Naive thymus-derived CD4-positive, alpha-beta T cell (primary cell): ENCODE results near the gene OXGR1. TPM values are rescaled to one million over a fixed set of nuclear protein-coding genes. Genes with fewer than 3 reads are reported as not detected.
"Not testable (repeated sequence)": the region's sequence is repeated elsewhere in the genome, so short reads cannot be mapped to it uniquely, and the experiment has no call there.

Experiments
- ATAC-seq: fragments of 150-1000 bp; cut with Tn5 transposase; 2 replicates; pipeline ENCODE4 v1.10.0; 2021; ENCODE audit warnings: mild to moderate bottlenecking, moderate library complexity
- CTCF ChIA-PET: fragments of 350-600 bp; sonication (Branson Sonifier 250); formaldehyde crosslinking; loops from one replicate; lab custom pipeline; 2021; ENCODE audit warnings: antibody characterized with exemption; lab: Charles Lee
- POLR2A ChIA-PET: fragments of 350-600 bp; sonication (Branson Sonifier 250); formaldehyde crosslinking; loops from one replicate; lab custom pipeline; 2021; ENCODE audit warnings: antibody characterized with exemption, inconsistent platforms; lab: Charles Lee
- DNase-seq, 9 donors: peaks; one replicate each; pipeline versions ENCODE4 v3.0.0 to v3.0.0-alpha.2; 2020 to 2022; ENCODE audit warnings: mixed read lengths in 1 of 9
- H3K27ac ChIP-seq: one replicate; pipeline ENCODE4 v1.7.0; 2013; ENCODE audit warnings: mild to moderate bottlenecking, low read depth, low read length, moderate library complexity
- H3K27me3 ChIP-seq, 2 donors: one replicate each; pipeline ENCODE4 v1.7.0; 2013; ENCODE audit warnings: low read length in 2 of 2, mild to moderate bottlenecking in 2 of 2, moderate library complexity in 2 of 2; ENCODE audit not compliant: control insufficient read depth in 2 of 2, insufficient read depth in 2 of 2
- H3K36me3 ChIP-seq, 3 experiments: 1 replicate in 2 of 3; 2 replicates in 1 of 3; pipeline ENCODE4 v1.7.0; 2013; ENCODE audit warnings: low read length in 3 of 3, mild to moderate bottlenecking in 3 of 3, moderate library complexity in 1 of 3; ENCODE audit not compliant: insufficient read depth in 3 of 3, control insufficient read depth in 2 of 3
- H3K4me1 ChIP-seq, 2 donors: one replicate each; pipeline ENCODE4 v1.7.0; 2013; ENCODE audit warnings: low read length in 2 of 2, mild to moderate bottlenecking in 2 of 2, moderate library complexity in 1 of 2; ENCODE audit not compliant: control insufficient read depth in 2 of 2, insufficient read depth in 2 of 2
- H3K4me3 ChIP-seq: 2 replicates; pipeline ENCODE4 v1.7.0; 2013; ENCODE audit warnings: mild to moderate bottlenecking, low read length
- H3K9me3 ChIP-seq, 3 experiments: 1 replicate in 2 of 3; 2 replicates in 1 of 3; pipeline ENCODE4 v1.7.0; 2013; ENCODE audit warnings: low read length in 3 of 3; ENCODE audit not compliant: control insufficient read depth in 2 of 3
- H3K27ac Mint-ChIP-seq, 9 donors: one replicate each; pipeline ENCODE4 v1.8.0; 2020 to 2022; ENCODE audit warnings: mixed read lengths in 9 of 9, mild to moderate bottlenecking in 8 of 9, moderate library complexity in 5 of 9, inconsistent platforms in 2 of 9
- H3K27me3 Mint-ChIP-seq, 5 donors: one replicate each; pipeline ENCODE4 v1.8.0; 2021 to 2022; ENCODE audit warnings: mixed read lengths in 5 of 5, mild to moderate bottlenecking in 1 of 5
- H3K36me3 Mint-ChIP-seq, 5 donors: one replicate each; pipeline ENCODE4 v1.8.0; 2020 to 2022; ENCODE audit warnings: mixed read lengths in 5 of 5, mild to moderate bottlenecking in 3 of 5, inconsistent platforms in 1 of 5
- H3K4me1 Mint-ChIP-seq, 7 donors: one replicate each; pipeline ENCODE4 v1.8.0; 2020 to 2022; ENCODE audit warnings: mixed read lengths in 7 of 7, mild to moderate bottlenecking in 3 of 7, inconsistent platforms in 1 of 7
- H3K4me3 Mint-ChIP-seq, 10 donors: one replicate each; pipeline ENCODE4 v1.8.0; 2020 to 2022; ENCODE audit warnings: mild to moderate bottlenecking in 10 of 10, mixed read lengths in 10 of 10, moderate library complexity in 6 of 10, inconsistent platforms in 2 of 10
- H3K9me3 Mint-ChIP-seq, 11 donors: one replicate each; pipeline ENCODE4 v1.8.0; 2020 to 2022; ENCODE audit warnings: mixed read lengths in 11 of 11, mild to moderate bottlenecking in 4 of 11, inconsistent platforms in 1 of 11, moderate library complexity in 1 of 11
- intact Hi-C, 2 donors: fragments of 100-400 bp; cut with micrococcal nuclease; formaldehyde crosslinking; loops; one replicate each; pipeline ENCODE4 v1.15.1; 2023
- polyA plus RNA-seq, 2 donors: library from polyadenylated mRNA; unstranded; fragments of 300-500 nt; fragmentation: Illumina TruSeq; gene quantifications; one replicate each; pipeline ENCODE4 v1.2.3, GENCODE V29; 2021
- total RNA-seq, 6 experiments: library from RNA in 5 of 6; stranded (reverse) in 5 of 6; gene quantifications; 1 replicate in 5 of 6; 2 replicates in 1 of 6; pipeline ENCODE4 v1.2.3 and lab custom pipeline; 2021 to 2026

OXGR1 gene
- total and polyA plus RNA-seq, 7 experiments from 2014 or later, result not detected

DNA sequence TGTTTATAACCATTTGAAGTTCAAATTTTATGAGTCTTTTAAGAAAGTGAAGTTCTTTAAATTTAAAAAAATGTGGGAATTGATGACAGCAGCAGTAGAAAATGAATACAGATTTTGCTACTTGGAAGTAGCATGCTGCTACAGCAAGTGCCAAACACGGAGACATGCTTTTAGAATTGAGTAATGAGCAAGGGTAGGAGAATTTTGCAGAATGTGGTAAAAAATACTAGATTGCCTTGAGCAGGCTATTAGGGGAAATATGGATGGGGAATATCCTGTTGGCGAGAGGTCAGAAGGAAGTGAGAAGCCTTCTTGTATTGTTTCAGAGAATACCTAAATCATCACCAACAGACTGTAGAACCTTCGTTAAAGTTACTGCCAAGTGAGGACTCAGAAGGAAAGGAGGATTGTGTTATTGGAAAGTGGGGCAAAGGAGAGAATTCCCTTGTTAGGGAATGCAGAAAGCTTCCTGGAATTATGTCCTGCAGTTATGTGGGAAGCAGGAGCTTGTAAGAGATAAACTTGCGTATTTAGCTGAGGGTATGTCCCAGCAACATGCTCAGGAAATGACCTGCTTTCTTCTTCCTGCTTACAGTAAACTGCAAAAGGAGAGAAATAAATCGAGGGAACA is 32.4 kb upstream of the OXGR1 start:
- no peak overlapping the region for H3K27ac ChIP-seq
- H3K27ac Mint-ChIP-seq, result no peak overlapping the region
- no peak overlapping the region for H3K4me3 ChIP-seq
- peaks cover 9 to 47% (median 42%) of the 10 kb centered on the region in 5 donors for H3K27me3 Mint-ChIP-seq
- ChIA-PET CTCF (no interaction called here), POLR2A (interaction anchor here (0.5 kb wide), 1 partner anchor 1350 kb away, joined by 5 read pairs; the partner anchor contains the start of gene DNAJC3)
- H3K9me3 ChIP-seq, result no peaks in the 10 kb centered on the region
- H3K4me1 Mint-ChIP-seq, result peaks cover 0 to 2% (median 0%) of the 10 kb centered on the region in 7 donors
- no peak for ATAC-seq
- no peak for DNase-seq
- intact Hi-C loops, result loop anchor here in 1 of 2 donors (10.0 kb wide), 1 partner anchor 938 kb away; no protein-coding TSS in a partner anchor
- H3K36me3 ChIP-seq, result no peaks in the 10 kb centered on the region
- no peaks in the 10 kb centered on the region for H3K4me1 ChIP-seq
- H3K36me3 Mint-ChIP-seq, result no peaks in the 10 kb centered on the region
- H3K9me3 Mint-ChIP-seq, result peaks cover 0 to 2% (median 0%) of the 10 kb centered on the region in 11 donors
- no peak overlapping the region for H3K4me3 Mint-ChIP-seq
- H3K27me3 ChIP-seq, result no peaks in the 10 kb centered on the region

DNA sequence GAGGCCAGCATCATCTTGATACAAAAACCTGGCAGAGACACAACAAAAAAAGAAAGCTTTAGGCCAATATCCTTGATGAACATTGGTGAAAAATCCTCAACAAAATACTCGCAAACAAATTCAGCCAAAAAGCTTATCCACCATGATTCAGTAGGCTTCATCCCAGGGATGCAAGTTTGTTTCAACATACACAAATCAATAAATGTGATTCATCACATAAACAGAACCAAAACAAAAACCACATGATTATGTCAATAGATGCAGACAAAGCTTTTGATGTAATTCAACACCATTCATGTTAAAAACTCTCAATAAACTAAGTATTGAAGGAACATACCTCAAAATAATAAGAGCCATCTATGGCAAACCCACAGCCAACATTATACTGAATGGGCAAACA is 29.5 kb upstream of the OXGR1 start:
- H3K9me3 ChIP-seq, result not testable (repeated sequence)
- H3K27me3 Mint-ChIP-seq, result peaks cover 22 to 57% (median 45%) of the 10 kb centered on the region in 5 donors

DNA sequence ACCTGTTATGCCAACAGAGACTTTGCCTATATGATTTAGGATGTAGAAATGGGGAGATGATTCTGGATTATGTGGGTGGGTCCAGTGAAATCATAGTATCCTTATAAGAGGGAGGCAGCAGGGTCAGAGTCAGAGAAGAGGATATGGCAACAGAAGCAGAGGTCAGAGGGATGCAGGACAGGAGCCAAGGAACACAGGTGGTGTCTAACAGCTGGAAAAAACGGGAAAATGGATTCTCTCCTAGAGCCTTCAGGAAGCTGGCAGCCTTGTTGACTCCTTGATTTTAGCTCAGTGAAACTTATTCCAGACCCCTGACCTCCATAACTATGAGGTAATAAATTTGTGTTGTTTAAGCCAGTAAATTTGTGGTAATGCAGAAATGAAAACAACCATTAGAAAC is 28.8 kb upstream of the OXGR1 start:
- H3K9me3 Mint-ChIP-seq, result peaks cover 0 to 2% (median 0%) of the 10 kb centered on the region in 11 donors
- Histone ChIP-seq H3K4me1 (no peaks in the 10 kb centered on the region), H3K27me3 (no peaks in the 10 kb centered on the region), H3K4me3 (no peak overlapping the region), H3K9me3 (no peaks in the 10 kb centered on the region), H3K36me3 (no peaks in the 10 kb centered on the region), H3K27ac (no peak overlapping the region)
- POLR2A ChIA-PET, result no interaction called here
- intact Hi-C loops, result loop anchor here in 1 of 2 donors (10.0 kb wide), 1 partner anchor 942 kb away; no protein-coding TSS in a partner anchor
- no peak for DNase-seq
- H3K4me1 Mint-ChIP-seq, result peaks cover 0 to 1% (median 0%) of the 10 kb centered on the region in 7 donors
- ATAC-seq, result no peak
- no peak overlapping the region for H3K27ac Mint-ChIP-seq
- H3K4me3 Mint-ChIP-seq, result no peak overlapping the region
- peaks cover 22 to 53% (median 42%) of the 10 kb centered on the region in 5 donors for H3K27me3 Mint-ChIP-seq
- CTCF ChIA-PET, result no interaction called here
- H3K36me3 Mint-ChIP-seq, result no peaks in the 10 kb centered on the region

More for the DNA sequence above, 29.5 kb upstream of the OXGR1 start:
- intact Hi-C loops, result loop anchor here in 1 of 2 donors (10.0 kb wide), 1 partner anchor 941 kb away; no protein-coding TSS in a partner anchor
- POLR2A ChIA-PET, H3K9me3 Mint-ChIP-seq, H3K4me1 ChIP-seq, H3K4me3 Mint-ChIP-seq, H3K27ac Mint-ChIP-seq, H3K36me3 ChIP-seq, CTCF ChIA-PET, H3K4me3 ChIP-seq, H3K4me1 Mint-ChIP-seq, H3K27ac ChIP-seq, ATAC-seq, H3K36me3 Mint-ChIP-seq, H3K27me3 ChIP-seq, DNase-seq: not testable (repeated sequence)

DNA sequence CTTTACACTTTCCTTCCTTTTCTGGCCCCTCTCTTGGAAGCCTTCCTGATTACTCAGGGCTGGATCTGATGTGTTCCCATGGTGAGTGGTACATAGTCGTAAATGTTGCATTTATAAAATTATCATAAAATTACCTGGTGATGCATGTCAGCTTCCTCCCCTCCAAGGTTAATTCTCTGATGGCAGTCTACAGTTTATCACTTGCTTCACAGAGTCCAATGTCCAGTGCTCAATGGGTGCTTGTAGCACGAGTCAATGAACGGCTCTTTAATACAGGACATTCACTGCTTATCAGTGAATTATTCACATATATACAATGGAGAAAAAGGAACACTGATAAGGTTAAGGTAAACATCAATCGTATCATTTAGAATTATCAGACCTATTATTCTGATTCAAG is 27.0 kb upstream of the OXGR1 start:
- no peaks in the 10 kb centered on the region for H3K4me1 ChIP-seq
- no peak overlapping the region for H3K4me3 ChIP-seq
- Mint-ChIP-seq H3K4me3 (no peak overlapping the region), H3K36me3 (no peaks in the 10 kb centered on the region), H3K9me3 (peaks cover 0 to 2% (median 0%) of the 10 kb centered on the region in 11 donors), H3K27me3 (peaks cover 19 to 59% (median 39%) of the 10 kb centered on the region in 5 donors), H3K4me1 (peaks cover 0 to 1% (median 0%) of the 10 kb centered on the region in 7 donors), H3K27ac (no peak overlapping the region)
- H3K27me3 ChIP-seq, result no peaks in the 10 kb centered on the region
- no peak for DNase-seq
- H3K36me3 ChIP-seq, result no peaks in the 10 kb centered on the region
- no peak overlapping the region for H3K27ac ChIP-seq
- ChIA-PET CTCF (no interaction called here), POLR2A (no interaction called here)
- ATAC-seq, result no peak
- no peaks in the 10 kb centered on the region for H3K9me3 ChIP-seq
- intact Hi-C loops, result loop anchor here in 1 of 2 donors (10.0 kb wide), 1 partner anchor 944 kb away; no protein-coding TSS in a partner anchor

DNA sequence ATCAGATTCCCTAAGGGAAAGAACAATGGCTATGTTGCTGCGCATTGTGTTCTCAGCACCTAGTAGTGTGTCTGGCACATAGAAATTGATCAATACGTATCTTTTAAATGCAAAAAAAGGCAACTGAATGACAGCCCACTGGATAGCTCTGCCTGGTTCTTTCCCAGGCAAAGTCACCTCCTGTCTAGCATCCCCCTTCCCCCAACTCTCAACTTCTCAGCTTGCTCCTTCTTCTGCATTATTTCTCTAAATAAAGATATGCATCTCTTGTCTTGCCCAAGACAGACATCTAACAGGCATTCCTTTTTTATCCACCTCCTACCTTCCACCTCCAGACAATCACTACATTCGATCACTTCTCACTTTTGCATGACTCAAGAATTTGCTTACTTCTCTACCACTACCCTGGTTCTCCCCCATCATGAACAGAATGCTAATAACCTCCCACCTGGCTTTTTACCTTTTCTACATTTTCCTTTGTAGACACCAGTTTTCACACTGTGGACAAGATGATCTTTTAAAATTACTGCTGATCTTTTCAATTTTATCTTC is 26.5 kb upstream of the OXGR1 start:
- ChIA-PET POLR2A (no interaction called here), CTCF (no interaction called here)
- no peak overlapping the region for H3K4me3 ChIP-seq
- no peaks in the 10 kb centered on the region for H3K9me3 ChIP-seq
- no peak overlapping the region for H3K27ac ChIP-seq
- H3K36me3 ChIP-seq, result no peaks in the 10 kb centered on the region
- H3K4me1 Mint-ChIP-seq, result peaks cover under 1 to 2% (median 2%) of the 10 kb centered on the region in 7 donors
- H3K9me3 Mint-ChIP-seq, result peaks cover 0 to 2% (median 0%) of the 10 kb centered on the region in 11 donors
- no peaks in the 10 kb centered on the region for H3K4me1 ChIP-seq
- intact Hi-C loops, result loop anchor here in 1 of 2 donors (10.0 kb wide), 1 partner anchor 944 kb away; no protein-coding TSS in a partner anchor
- H3K36me3 Mint-ChIP-seq, result no peaks in the 10 kb centered on the region
- H3K27me3 Mint-ChIP-seq, result peaks cover 19 to 60% (median 35%) of the 10 kb centered on the region in 5 donors
- DNase-seq (no peak), ATAC-seq (no peak)
- no peak overlapping the region for H3K4me3 Mint-ChIP-seq
- H3K27me3 ChIP-seq, result no peaks in the 10 kb centered on the region
- H3K27ac Mint-ChIP-seq, result no peak overlapping the region

DNA sequence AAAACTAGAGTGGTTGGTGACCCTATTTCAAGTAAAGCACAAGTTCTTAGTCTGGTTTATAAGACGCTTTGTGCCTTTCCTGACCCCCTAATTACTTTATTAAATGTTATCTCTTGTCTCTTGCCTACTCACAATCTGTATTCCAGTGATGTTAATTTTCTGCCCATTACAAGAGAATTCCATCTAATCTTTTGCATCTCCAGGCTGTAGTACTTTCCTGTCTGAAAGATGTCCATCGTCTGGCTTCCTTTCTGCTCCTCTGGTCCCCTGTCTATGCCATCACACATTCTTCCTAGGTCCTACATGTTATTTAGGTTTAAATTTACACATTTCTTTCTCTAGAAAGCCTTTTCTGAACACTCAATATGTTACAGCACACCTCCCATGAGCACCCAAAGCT is 25.9 kb upstream of the OXGR1 start:
- no peak overlapping the region for H3K4me3 Mint-ChIP-seq
- no peak for DNase-seq
- peaks cover 23 to 60% (median 37%) of the 10 kb centered on the region in 5 donors for H3K27me3 Mint-ChIP-seq
- ChIA-PET POLR2A (no interaction called here), CTCF (no interaction called here)
- H3K27ac Mint-ChIP-seq, result no peak overlapping the region
- H3K36me3 Mint-ChIP-seq, result no peaks in the 10 kb centered on the region
- Histone ChIP-seq H3K27ac (no peak overlapping the region), H3K36me3 (no peaks in the 10 kb centered on the region), H3K27me3 (no peaks in the 10 kb centered on the region), H3K4me3 (no peak overlapping the region), H3K9me3 (no peaks in the 10 kb centered on the region), H3K4me1 (no peaks in the 10 kb centered on the region)
- intact Hi-C loops, result loop anchor here in 1 of 2 donors (10.0 kb wide), 1 partner anchor 945 kb away; no protein-coding TSS in a partner anchor
- H3K9me3 Mint-ChIP-seq, result peaks cover 0 to 2% (median 0%) of the 10 kb centered on the region in 11 donors
- peaks cover 4 to 7% (median 7%) of the 10 kb centered on the region in 7 donors for H3K4me1 Mint-ChIP-seq
- ATAC-seq, result no peak
